GM12878 (cell line): ENCODE measurements around the gene GALNT18.

ENCODE experiments used
- MEF2A ChIP-seq: IDR thresholded peaks from 2 replicates; pipeline ENCODE4 v1.6.1; 2011; ENCODE audit warnings: low read depth, mild to moderate bottlenecking, low read length, moderate library complexity; ENCODE audit not compliant: insufficient read depth
- POLR2AphosphoS5 ChIP-seq: IDR thresholded peaks from 2 replicates; pipeline ENCODE4 v1.6.1; 2011; ENCODE audit warnings: mild to moderate bottlenecking, low read length, inconsistent platforms

GRCh38 chr11:11261629-11262028 is 360.2 kb downstream of the GALNT18 start:
- no peak for TF ChIP-seq MEF2A
- no peak for TF ChIP-seq POLR2AphosphoS5
